ENCODE measurements around the gene ATXN7.

Gene ATXN7

GRCh38 chr3:63864965-63865327 is 1.3 kb downstream of the ATXN7 start:
- no peak for DNase-seq (ENCODE audit: low read depth in 2 of 2)

- DNase-seq (ENCODE audit: low read depth in 2 of 2), result no peak
Observed at GRCh38 chr3:63867225-63867624, 3.6 kb downstream of the ATXN7 start.

- no peak for DNase-seq (ENCODE audit: low read depth in 2 of 2)
Observed at GRCh38 chr3:63869940-63870614, 6.4 kb downstream of the ATXN7 start.

- DNase-seq (ENCODE audit: low read depth in 2 of 2), result no peak
Observed at GRCh38 chr3:63870615-63871005, 6.9 kb downstream of the ATXN7 start.

GRCh38 chr3:63872135-63872924 is 8.7 kb downstream of the ATXN7 start:
- DNase-seq (ENCODE audit: low read depth in 2 of 2), result no peak

GRCh38 chr3:63874769-63875168 is 11.1 kb downstream of the ATXN7 start:
- no peak for DNase-seq (ENCODE audit: low read depth in 2 of 2)

GRCh38 chr3:63875510-63875909 is 11.8 kb downstream of the ATXN7 start:
- no peak for DNase-seq (ENCODE audit: low read depth in 2 of 2)

GRCh38 chr3:63876260-63876659 is 12.6 kb downstream of the ATXN7 start:
- DNase-seq (ENCODE audit: low read depth in 2 of 2), result no peak

- no peak for DNase-seq (ENCODE audit: low read depth in 2 of 2)
Observed at GRCh38 chr3:63877737-63878393, 14.2 kb downstream of the ATXN7 start.

GRCh38 chr3:63878394-63879060 is 14.9 kb downstream of the ATXN7 start:
- no peak for DNase-seq (ENCODE audit: low read depth in 2 of 2)

- no peak for DNase-seq (ENCODE audit: low read depth in 2 of 2)
Observed at GRCh38 chr3:63880653-63881052, 17.0 kb downstream of the ATXN7 start.

- DNase-seq (ENCODE audit: low read depth in 2 of 2), result no peak
Observed at GRCh38 chr3:63886858-63887257, 23.2 kb downstream of the ATXN7 start.

- DNase-seq (ENCODE audit: low read depth in 2 of 2), result no peak
Observed at GRCh38 chr3:63891518-63891917, 27.9 kb downstream of the ATXN7 start.

- no peak for DNase-seq (ENCODE audit: low read depth in 2 of 2)
Observed at GRCh38 chr3:63892773-63893352, 29.2 kb downstream of the ATXN7 start.

GRCh38 chr3:63895422-63896189 is 31.9 kb downstream of the ATXN7 start:
- DNase-seq (ENCODE audit: low read depth in 2 of 2), result no peak

GRCh38 chr3:63896332-63897030 is 32.8 kb downstream of the ATXN7 start:
- no peak for DNase-seq (ENCODE audit: low read depth in 2 of 2)

- no peak for DNase-seq (ENCODE audit: low read depth in 2 of 2)
Observed at GRCh38 chr3:63900010-63900409, 36.3 kb downstream of the ATXN7 start.

GRCh38 chr3:63900459-63900858 is 36.8 kb downstream of the ATXN7 start:
- DNase-seq (ENCODE audit: low read depth in 2 of 2), result no peak

GRCh38 chr3:63905731-63906620 is 42.3 kb downstream of the ATXN7 start:
- DNase-seq (ENCODE audit: low read depth in 2 of 2), result no peak

Data from stimulated activated CD4-positive, alpha-beta T cell treated with anti-CD3 and anti-CD28 coated beads, Interleukin-12 subunit alpha, Interleukin-12 subunit beta, amount 100 ng/mL, for 24 hours (primary cell).